ENCODE measurements around the gene BEGAIN.
A peak's percentile ranks its signal among the peaks of the same experiment; 100 is the strongest.

The BEGAIN gene

DNA sequence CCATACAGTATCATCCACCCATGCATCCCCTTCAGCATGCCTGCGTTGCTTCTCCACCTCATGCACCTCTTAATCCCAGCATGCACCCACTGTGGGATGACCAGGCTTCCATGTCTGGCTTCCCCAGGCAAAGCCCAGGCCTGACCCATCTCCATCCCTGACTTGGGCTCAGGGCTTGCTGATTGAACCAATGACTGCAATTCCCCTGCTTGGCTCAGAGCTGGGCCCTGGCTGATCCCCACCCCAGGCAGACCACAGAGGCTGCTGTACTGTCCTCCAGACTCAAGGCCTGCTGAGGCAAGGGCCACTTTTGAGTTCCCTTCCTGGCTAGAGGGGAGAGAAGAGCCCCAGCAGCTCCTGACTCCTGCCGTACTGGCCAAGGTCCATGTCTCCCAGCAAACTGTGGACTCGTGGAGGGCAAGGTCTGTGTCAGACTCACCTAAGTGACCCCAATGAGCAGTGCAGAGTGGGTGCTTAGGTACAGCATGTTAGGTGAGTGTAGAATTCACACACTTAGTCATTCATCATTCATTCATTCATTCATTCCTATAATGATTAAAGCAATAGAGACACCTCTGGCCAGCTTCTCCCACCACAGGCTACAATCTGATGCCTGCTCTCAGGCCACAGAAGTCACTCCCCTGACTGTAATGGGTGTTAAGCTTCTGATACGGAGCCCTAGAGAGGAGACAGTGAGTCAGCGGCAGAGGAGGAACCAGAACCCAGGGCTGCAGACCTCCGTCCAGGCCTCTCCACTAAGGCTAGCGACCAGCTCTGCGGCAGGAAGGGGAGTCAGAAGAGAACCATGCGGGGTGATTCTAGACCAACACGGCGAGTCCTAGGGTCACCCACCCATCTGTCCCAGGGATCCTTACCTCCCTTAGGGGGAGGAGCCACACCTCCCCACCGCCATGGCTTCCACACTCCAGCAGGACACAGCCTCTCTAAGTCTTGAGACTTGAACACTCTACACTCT is 2.9 kb downstream of the BEGAIN start:
- DNase-seq, result no peak

DNA sequence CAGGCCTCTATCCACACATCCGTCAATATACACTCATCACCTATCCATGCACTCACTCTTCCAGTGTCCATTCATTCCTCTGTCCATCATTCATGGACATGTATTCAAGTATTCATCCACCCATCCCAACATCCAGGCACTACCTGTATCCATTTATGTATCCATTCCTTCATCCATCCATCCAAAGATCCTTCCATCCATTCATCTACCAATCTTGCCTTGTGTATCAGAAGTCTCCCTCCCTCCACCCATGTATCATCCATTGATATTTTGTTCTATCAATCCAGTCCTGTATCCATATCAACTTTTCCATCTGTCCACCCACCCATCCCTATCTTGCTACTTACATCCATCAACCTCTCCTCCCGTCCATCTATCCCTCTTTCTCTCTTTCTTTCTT is 4.0 kb downstream of the BEGAIN start:
- DNase-seq, result no peak

DNA sequence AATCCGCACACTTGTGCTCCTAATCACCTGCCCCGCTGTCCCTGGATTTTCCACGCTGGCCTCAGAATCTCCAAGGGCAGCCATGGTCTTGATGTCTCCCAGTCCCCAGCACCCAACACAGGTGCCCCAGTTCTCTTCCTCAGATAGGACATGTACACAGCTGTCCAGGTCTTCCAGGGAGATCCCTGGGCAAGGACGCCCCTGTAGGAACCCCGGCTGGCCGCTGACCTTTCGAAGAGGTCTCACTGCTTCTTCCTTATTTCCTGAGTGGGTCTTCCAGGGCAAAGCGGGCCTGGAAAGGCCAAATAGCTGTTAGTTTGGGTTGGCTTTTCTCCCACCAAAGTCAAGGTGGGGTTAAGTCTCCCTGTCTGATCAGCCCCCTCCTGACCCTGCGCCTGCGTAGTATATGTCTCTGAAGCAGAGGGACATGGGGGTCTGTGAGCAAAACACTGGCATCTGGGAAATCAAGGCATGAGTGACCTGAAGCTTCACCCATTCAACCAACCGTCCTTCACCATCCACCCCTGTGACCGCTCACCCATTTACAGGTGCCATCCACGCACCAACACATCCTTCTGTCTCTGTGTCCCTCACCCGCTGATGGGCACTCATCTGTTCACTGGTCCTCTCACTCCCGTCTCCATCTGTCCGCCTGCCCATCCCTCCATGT is 4.6 kb downstream of the BEGAIN start:
- no peak for DNase-seq

DNA sequence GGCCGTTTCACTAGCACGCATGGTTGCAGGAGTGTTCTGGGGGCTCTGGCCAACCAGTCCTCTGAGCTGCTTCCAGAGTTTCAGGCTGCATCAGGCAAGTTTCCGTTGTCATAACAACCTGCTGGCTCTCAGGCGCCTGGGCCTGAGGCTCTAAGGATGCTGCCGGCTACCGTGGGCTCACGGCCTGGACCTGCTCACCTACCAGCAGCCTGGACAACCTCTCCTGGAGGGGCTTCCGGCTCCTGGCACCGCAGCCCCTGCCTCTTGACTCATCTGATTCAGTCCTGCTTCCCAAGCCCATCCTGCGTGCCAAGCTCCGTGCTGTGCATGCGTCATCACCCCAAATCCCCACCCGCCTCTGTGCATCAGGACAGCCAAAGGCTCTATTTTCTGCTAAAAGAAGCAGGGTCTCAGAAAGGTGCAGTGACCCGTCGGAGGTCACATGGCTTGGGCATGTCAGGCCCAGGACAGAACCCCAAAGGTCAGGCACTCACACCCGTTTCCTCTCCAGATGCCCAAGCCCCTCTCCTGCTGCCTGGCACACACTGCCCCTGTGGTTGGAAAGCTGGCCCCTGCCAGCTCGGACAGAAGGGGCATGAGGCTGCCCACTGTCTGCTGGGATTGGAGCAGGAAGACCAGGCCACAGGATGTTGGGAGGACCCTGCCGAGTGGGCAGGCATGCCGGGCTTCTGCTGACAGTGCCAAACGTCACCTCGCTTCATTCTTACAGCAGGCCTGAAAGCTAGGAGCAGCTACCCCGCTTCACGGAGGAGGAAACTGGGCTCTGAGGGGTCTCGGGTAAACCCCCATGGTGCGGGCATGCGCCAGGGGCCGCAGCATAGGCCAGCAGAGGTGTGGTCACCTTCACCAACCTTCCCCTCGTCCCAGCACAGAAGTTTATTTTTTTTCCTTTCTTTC is 5.7 kb downstream of the BEGAIN start:
- DNase-seq, result peak in 6 of 58 donors; percentile 15 to 62 (median 36)

DNA sequence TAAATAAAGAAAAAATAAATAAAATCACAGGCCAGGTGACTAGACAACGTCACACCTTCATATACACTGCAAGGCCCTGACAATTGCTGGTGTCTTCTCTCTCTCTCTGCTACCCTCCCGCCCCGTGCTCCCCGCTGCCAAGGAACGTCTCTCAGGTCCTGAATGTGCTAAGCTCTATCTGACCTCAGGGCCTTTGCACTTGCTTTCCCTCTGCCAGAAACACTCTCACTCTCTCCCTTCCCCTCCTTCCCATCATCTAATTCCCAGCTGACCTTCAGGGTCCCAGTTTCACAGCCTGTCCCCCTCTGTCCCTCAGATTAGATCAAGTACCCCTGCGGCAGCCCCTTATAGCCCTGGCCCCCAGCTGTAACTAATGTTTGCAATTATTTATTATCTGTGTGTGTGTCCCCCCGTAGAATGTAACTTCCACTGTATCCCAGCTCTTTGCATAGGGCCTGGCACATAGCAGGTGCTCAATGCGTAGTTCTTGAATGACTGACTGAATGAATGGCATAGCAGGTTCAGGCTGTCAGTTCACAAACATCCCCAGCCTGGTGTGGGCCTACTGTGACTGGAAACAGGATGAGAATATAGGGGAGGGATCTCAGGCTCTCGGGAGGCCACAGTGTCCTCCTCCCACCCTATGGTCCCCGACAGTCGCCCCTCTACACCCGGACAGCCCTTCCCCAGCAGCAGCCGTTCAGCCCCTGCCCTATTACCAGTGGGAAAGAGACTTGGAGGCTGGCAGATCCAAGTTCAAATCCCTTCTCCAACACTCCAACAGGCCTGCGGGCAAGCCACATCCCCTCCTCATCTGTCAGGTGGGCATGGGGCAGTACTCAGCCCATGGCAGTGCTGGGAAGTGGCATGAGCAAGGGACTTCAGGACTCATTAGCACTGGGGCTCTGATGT is 6.6 kb downstream of the BEGAIN start:
- no peak for DNase-seq

DNA sequence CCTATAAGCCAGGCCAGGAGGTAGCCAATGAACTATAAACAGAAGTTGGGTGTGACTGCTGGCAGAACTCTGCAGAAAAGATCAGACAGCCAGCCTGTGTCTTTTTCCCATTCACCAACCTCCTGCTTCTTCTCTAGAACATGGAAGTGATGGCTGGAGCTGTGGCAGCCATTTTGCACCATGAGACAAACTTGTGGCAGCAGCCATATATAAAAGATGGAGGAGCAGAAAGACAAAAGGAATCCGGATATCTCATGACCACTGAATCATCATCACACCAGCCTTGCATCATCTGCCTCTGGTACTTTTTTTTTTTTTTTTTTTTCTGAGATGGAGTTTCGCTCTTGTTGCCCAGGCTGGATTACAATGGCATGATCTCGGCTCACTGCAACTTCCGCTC is 8.7 kb downstream of the BEGAIN start:
- no peak for DNase-seq

DNA sequence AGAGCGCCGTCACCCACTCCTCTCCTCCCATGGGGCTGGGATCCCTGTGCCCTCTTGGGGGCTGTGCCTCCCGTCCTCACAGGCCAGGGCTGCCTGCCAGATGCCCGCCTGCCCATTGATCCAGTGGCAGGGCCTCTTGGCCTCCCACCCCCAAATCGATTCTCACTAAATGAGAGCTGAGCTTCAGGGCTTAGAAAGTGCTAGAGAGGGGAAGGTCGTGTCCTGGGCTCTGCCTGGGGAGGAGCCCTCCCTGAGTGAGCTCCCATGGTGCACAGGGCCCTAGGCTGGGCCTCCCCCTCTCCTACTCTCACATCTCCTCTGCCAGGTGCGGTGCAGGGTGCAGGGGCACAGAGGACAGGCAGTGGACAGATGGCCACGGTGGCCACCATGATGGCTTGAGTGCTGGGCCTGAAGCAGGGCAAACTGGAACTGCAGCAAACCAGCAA is 9.2 kb downstream of the BEGAIN start:
- no peak for DNase-seq

DNA sequence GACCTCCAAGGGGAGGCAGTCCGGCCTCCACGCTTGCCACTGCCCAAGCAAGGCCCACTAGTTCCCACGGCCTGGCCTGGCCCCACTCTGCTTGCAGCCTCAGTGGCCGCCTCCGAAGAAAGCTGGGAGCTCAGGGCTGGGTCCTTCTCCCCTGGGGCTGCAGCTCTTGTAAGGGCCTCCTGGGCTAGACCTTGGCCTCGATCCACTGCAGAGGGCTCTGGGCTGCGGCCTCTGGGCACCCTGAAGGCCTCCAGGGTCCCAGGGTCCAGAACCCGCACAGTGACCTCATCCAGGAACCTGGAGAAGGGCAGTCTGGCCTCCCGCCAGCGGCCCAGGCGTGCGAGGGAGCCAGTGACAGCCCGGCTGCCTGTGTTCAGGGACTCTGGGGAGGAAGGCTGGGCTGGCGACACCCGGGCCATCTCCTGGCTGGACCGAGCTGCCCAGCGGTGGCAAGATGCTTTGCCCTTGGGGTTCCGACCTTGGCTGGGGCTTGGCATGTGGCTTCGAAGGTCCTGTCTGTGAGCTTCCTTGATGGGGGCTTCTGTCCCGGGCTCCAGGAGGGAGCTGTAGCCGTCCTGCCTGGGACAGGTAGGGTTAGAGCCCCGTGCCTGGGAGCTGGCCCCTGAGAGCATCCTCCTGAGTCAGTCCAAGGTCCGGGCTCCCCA is 9.8 kb downstream of the BEGAIN start:
- DNase-seq, result no peak

DNA sequence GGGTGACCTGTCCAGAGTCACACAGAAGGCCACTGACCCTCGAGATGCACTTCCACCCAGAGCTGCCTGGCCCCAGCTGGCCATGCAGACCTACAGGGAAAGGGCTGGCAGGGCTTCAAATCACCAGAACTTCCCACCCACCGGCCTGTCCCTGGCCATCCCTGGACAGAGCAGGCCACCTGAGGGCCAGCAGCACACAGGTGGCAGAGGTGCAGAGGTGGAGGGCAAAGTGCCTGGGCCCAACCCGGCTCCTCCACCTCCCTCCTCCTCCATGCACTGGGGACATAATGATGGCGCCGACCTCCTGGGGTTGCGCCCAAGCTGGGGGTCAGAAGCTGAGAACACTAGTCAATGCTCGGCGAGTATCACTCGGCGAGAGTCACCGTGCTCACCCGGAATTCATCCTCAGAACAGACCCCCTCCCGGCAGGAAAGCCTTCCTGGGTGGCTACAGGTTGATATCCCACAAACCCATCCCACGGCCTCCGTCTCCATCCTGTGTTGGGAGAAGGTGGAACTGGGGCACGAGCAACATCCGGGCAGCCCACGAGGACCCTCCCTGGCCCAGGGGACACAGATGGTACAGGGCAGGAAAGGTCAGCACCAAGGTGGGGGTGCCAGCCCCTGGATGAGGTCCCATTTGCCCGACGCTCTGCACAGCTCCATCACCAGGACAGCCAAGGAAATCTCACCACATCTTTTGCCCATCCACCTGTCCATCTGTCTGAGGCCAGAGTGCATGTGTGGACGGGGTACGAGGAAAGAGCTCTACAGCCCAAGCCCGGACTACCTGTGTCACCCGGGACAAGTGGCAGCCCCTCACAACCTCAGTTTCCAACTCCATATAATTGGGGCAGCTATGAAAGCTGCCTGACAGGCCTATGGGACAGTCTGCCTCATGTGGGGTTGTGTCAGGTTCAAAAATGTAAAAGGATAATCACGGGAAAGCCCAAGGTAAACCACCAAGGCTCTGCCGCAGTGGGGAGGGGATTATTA is 10.8 kb downstream of the BEGAIN start:
- no peak for DNase-seq

DNA sequence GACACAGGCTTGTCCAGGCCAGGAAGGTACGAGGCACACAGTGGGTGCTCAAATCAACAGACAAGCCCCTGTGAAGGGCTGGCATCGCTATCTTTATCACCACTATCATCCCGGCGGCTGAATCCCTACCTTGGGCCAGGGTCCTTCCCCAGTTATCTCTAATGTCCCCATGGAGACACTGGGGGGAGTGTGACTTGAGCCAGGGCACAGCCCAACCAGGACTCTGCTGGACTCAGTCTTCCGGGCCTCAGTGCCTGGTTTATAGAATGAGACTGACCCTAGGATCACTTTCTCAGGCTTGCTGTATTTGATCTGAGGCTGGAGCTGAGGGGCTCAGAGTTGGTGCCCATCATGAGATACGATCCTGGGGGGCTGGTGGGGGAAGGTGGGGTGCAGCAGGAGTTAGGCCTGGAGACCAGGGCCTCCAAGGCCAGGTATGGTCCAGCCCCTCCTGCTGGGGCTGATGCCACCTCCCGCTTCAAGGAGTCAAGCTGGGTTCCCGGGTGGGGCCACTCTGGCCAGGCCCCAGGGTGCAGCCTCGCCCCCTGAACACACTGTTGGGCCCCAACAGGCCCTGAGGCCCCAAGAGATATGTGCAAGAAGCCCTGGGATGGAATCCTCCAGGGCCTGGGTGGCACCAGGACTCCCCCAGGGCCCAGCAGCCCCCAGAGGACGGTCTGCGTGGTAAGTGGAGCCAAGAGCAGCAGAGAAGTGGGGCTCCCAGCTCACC is 11.8 kb downstream of the BEGAIN start:
- DNase-seq, result no peak

DNA sequence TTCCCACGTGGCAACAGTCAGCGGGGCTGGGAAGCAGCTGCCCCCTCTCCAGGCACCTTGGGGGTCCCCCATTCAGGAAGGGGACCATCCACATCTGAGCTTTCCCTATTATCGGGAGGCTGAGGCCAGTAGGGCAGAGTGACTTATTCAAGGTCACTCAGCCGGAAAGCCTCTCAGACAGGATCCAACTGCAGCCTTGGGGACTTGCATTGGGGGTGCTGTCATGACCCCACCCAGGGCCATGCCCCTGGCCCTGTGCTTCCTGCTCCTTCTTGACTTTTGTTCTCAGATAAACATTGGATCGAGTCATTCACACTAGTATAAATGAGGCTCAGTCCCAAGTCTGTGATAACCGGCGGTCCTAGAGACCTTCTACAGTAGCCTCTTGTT is 12.6 kb downstream of the BEGAIN start:
- no peak for DNase-seq

DNA sequence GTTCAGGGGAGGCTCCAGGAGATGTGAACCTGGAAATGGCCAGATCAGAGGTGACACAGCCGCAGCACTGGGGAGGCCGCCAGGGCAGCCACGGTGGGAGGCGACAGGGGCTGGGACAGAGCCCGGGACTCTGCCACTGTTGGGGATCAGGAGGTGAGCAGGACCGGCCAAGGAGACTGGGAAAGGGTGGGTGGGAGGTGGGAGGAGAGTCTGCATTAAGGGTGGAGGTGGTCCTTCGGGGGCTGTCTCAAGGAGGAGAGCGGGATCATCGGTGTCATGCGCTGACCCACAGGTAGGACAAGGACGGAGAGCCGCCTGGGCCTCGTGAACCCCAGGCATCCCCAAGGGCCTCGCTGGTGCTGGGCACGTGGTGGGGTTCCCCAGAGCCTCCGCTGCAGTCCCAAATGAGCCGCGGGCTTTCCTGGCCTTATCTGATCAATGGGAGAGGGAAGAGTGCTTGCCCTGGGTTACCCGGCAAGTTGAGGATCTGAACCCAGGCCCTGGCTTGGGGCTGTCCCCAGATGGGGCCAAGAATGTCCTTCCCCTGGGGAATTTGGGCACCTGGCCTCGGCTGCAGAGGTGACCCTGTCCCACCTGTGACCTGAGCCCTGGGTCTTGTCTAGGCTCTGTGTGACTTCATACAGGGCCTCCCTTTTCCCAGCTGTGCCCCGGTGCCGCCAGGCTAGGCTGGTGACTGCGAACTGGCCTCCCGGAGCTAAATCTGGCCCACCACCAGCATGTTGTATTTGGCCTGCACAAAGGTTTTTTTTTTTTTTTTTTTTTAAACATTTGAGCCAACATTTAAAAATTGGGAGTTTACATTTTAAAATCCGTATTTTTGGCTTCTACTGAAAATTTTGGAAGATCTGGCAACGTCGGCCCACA is 13.2 kb downstream of the BEGAIN start:
- no peak for DNase-seq

DNA sequence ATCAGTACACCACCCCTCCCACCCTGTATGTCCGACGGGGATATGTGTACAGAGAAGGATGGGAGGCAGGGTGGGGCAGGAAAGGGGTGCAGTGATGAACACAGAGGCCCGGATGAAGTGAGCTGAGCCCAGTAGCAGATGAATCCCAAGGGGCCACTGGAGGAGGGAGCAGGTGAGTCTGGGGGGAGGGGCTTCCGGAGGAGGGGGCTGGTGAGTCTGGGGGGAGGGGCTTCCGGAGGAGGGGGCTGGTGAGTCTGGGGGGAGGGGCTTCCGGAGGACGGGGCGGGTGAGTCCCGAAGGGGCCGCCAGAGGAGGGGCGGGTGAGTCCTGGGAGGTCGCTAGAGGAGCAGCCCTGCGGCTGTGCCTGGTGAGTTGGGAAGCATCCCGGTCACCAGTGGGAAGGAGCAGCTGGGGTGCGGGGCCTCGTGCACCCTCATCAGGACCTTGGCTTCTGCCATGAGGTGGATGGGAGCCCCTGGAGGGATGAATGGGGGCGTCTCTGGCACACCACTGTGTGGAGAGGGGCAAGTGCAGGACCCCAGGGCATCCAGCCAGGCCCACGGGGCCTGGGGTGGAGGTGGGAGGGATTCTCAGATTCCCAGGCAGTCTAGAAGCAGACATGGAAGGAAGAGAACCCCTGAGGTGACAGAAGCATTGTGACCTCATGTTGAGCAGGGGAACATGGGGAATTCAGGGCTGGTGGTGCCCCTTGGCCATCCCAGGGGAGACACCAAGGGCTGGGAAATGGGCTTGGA is 14.0 kb downstream of the BEGAIN start:
- DNase-seq, result no peak

DNA sequence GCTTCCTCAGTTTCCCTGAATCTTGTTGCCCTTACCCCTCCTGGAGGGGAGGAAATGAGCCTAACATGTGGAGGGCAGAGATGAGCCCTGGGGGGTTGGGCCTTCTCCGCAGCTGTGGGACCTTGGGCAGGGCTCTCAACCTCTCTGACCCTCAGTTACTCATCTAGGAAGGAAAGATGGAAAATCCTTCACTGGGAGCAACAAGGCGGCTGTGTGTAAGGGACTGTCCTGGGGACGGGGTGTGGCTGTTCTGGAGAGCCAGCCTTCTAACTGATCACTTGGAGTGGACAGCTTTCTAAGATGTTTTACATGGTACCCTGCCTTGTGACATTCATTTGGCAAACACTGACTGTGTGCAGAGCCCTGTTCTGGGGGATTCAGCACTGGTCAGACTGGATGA is 14.7 kb downstream of the BEGAIN start:
- DNase-seq, result no peak

DNA sequence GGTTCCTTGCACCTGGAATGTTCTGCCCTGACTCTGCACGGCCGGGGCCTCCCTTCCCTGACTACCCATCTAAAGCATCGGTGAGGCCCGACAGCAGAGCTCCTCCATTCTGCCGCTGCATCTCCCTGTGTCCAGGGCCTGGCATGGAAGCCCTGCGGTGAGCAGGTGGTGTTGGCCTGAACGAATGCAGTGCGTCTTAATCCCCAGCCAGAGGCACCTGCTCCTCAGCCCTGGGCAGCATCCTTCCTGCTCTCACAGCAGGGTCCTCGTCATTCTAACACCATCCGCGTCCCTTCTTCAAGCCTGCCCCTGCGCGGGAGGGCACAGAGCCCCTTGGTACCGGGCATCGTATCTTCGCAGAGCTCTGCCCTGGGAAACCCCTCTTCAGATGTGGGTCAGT is 15.4 kb downstream of the BEGAIN start:
- DNase-seq, result no peak
